Muscle of leg (tissue), 11 donors: ENCODE results near the gene OR10P1. TPM values are rescaled to one million over a fixed set of nuclear protein-coding genes. Genes with fewer than 3 reads are reported as not detected.

Experiments
- DNase-seq: peaks from one replicate; pipeline ENCODE4 v3.0.0; 2013
- H3K27ac ChIP-seq: one replicate; pipeline ENCODE4 v1.5.1; 2013; ENCODE audit warnings: mild to moderate bottlenecking, low read length, control low read depth
- H3K27me3 ChIP-seq: one replicate; pipeline ENCODE4 v1.6.1; 2013; ENCODE audit warnings: low read length; ENCODE audit not compliant: control insufficient read depth, insufficient read depth
- H3K36me3 ChIP-seq: one replicate; pipeline ENCODE4 v1.6.1; 2013; ENCODE audit warnings: low read length; ENCODE audit not compliant: control insufficient read depth, insufficient read depth
- H3K4me1 ChIP-seq: one replicate; pipeline ENCODE4 v1.6.1; 2013; ENCODE audit warnings: low read length; ENCODE audit not compliant: control insufficient read depth, insufficient read depth
- H3K4me3 ChIP-seq: one replicate; pipeline ENCODE4 v1.5.1; 2013; ENCODE audit warnings: low read length, control low read depth
- H3K9me3 ChIP-seq: replicated peaks from 2 replicates; pipeline ENCODE4 v1.6.1; 2013; ENCODE audit warnings: low read depth, low read length; ENCODE audit not compliant: control insufficient read depth
- WGBS: methylation state at CpG from one replicate; pipeline ENCODE4 v1.1.5; 2013; ENCODE audit warnings: missing lambda C conversion rate; ENCODE audit not compliant: insufficient coverage; 5-methylcytosine and 5-hydroxymethylcytosine counted together
- polyA plus RNA-seq, 8 donors: library from polyadenylated mRNA; unstranded; fragments of 120-200 nt; gene quantifications; one replicate each; pipeline versions ENCODE4 v1.2.1 to v1.2.3, GENCODE V29; 2013; ENCODE audit warnings: inconsistent platforms in 1 of 8, low replicate concordance in 1 of 8; ENCODE audit not compliant: insufficient read length in 8 of 8, insufficient read depth in 1 of 8
- total RNA-seq: library from RNA; stranded (reverse); fragments of 120-200 nt; gene quantifications from one replicate; pipeline ENCODE4 v1.2.4, GENCODE V29; 2013

The OR10P1 gene
- total and polyA plus RNA-seq, 9 donors: 0.34 TPM; not detected in 8

DNA sequence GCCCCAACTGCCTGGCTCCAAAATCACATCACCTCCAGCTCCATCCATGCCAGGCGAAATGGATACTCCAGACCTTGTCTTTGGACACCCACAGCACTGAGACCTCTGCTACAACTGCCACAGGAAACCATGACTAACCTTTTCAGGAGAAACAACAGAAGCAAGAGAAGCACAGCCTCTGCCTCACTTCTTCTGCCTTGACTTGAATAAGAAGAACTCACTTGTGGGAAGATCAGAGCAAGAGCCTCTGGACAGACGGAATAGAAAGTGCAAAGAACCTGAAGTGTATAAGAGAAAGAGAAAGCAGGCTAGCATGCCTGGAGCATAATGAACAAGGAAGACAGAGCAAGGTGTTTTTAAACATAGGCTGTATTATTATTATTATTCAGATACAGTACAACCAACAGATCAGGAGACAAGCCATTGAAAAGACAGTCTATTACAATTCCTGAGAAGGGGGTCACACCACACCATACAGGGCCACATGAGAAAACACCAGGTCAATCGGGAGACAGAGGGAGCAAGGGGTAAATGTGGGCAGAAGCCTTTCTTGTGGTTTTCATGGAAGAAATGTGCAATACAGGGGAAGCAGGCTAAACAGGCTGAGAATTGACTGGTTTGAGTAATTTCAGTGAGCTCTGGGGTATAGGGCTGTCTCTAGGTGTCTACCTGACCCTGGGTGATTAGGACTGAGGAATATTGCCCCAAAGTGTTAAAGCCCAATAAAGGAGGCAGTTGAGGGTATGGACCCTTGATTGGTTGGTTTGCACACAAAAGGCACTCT, 7.4 kb upstream of the OR10P1 start:
- no peaks in the 10 kb centered on the region for H3K27me3 ChIP-seq
- H3K9me3 ChIP-seq: no peaks in the 10 kb centered on the region
- no peak overlapping the region for H3K4me3 ChIP-seq
- H3K27ac ChIP-seq: no peak overlapping the region
- H3K4me1 ChIP-seq: no peaks in the 10 kb centered on the region
- H3K36me3 ChIP-seq: no peaks in the 10 kb centered on the region
- DNase-seq: no peak
- 71% methylated on average over 1 of the region's 3 CpGs for WGBS

DNA sequence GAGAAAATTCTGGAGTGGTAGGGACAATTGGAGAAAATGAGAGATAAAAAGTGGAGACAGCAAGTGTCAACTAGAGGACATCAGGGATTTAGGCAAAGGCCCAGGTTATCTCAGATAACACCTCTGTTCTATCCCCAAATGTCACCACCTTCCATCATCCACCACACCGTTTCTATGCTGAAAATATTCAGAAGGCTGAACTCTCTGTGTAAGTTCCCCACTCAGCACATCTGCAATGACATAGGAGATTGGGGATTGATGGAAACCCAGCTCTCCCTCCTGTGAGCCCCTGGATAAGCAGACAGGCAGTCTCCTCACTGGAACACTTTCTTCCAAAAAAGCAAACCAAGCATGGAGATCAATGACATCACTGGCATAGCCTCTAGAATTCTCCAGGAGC, 5.6 kb upstream of the OR10P1 start:
- Histone ChIP-seq H3K27me3 (no peaks in the 10 kb centered on the region), H3K27ac (no peak overlapping the region), H3K4me1 (no peaks in the 10 kb centered on the region), H3K4me3 (no peak overlapping the region), H3K36me3 (no peaks in the 10 kb centered on the region), H3K9me3 (no peaks in the 10 kb centered on the region)
- WGBS: no CpG with 5 or more reads among the region's 1 CpG
- no peak for DNase-seq

DNA sequence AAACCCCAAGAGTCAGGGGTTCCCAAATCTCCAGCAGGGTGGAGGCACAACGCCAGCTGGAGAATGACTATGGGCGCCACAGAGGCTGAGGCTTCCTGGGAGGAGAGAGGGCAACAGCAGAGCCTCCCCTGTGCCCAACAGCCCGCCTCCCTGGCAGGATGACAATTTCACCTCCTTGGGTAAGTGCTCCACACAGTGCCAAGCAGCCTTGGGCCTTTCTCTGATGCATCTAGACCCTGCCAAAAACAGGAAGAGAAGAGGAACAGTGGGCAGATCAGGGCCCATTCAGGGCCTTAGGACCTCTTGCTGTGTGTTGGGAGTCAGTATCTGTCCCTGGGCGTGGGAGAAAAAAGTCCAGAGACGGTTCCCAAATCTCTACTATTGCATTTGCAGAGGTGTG, 5.0 kb upstream of the OR10P1 start:
- no peaks in the 10 kb centered on the region for H3K27me3 ChIP-seq
- 84% methylated on average over 3 of the region's 5 CpGs for WGBS
- H3K4me3 ChIP-seq: no peak overlapping the region
- H3K4me1 ChIP-seq: no peaks in the 10 kb centered on the region
- H3K27ac ChIP-seq: no peak overlapping the region
- H3K36me3 ChIP-seq: no peaks in the 10 kb centered on the region
- H3K9me3 ChIP-seq: no peaks in the 10 kb centered on the region
- DNase-seq: no peak

DNA sequence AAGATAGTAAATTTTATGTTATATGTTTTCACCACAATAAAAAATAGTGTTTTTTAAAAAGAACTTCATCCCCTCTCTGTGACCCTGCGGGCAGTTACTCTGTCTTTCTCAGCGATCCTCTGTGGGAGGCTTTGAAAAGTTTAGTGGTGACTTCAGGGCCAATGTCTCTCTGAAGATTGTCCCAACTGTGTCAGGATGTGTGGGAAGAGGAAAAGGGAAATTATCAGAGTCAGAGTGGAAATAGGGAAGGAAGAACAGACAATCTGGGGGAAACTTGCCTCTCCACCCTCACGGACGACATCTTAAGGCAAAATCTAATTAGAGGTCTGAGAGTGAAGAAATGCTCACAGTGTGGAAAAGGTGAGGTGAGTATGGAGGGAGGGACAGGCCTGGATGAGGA, 3.5 kb upstream of the OR10P1 start:
- no peak overlapping the region for H3K27ac ChIP-seq
- 63% methylated on average over 2 of the region's 4 CpGs for WGBS

DNA sequence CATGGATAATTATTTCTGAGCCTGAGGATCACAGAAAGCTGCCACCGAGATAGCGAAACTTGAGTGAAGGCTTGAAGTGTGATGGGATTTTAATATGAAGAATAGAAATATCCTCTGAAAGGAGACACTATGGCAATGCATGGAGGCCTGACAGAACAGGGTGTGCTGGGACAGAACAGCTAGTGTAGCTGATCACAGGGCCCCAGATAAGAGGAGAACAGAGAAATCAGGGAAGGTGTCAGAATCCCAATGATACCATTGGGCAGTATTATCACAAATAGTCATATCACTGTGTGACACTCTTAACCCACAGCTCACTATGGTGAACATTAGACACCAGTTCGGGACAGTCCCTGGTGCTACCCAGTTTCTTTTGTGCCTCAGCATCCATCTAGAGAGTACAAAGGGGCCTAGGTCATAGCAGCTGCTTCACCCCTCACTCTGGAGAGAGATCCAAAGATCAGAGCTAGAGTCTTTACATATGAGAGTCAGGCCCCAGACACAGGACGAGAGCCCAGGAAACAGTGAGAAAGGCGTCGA, 506 bp upstream of the OR10P1 start:
- H3K9me3 ChIP-seq: no peaks in the 10 kb centered on the region
- no peak for DNase-seq
- no peak overlapping the region for H3K27ac ChIP-seq
- H3K27me3 ChIP-seq: no peaks in the 10 kb centered on the region
- no peaks in the 10 kb centered on the region for H3K36me3 ChIP-seq
- WGBS: 76% methylated on average over 5 of the region's 6 CpGs
- H3K4me3 ChIP-seq: no peak overlapping the region
- H3K4me1 ChIP-seq: no peaks in the 10 kb centered on the region

More for the DNA sequence above, 3.5 kb upstream of the OR10P1 start:
- H3K36me3 ChIP-seq: no peaks in the 10 kb centered on the region
- no peaks in the 10 kb centered on the region for H3K27me3 ChIP-seq
- no peaks in the 10 kb centered on the region for H3K4me1 ChIP-seq
- H3K4me3 ChIP-seq: no peak overlapping the region
- no peaks in the 10 kb centered on the region for H3K9me3 ChIP-seq
- DNase-seq: no peak

DNA sequence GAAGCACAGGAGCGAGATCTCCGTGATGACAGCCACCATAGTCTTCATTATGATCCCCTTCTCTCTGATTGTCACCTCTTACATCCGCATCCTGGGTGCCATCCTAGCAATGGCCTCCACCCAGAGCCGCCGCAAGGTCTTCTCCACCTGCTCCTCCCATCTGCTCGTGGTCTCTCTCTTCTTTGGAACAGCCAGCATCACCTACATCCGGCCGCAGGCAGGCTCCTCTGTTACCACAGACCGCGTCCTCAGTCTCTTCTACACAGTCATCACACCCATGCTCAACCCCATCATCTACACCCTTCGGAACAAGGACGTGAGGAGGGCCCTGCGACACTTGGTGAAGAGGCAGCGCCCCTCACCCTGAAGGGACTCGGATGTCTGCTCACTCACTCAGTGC, 775 bp downstream of the OR10P1 start:
- no peaks in the 10 kb centered on the region for H3K36me3 ChIP-seq
- H3K27ac ChIP-seq: no peak overlapping the region
- H3K4me3 ChIP-seq: no peak overlapping the region
- DNase-seq: no peak
- WGBS: 92% methylated on average over 8 of the region's 15 CpGs
- no peaks in the 10 kb centered on the region for H3K9me3 ChIP-seq
- no peaks in the 10 kb centered on the region for H3K4me1 ChIP-seq
- no peaks in the 10 kb centered on the region for H3K27me3 ChIP-seq

DNA sequence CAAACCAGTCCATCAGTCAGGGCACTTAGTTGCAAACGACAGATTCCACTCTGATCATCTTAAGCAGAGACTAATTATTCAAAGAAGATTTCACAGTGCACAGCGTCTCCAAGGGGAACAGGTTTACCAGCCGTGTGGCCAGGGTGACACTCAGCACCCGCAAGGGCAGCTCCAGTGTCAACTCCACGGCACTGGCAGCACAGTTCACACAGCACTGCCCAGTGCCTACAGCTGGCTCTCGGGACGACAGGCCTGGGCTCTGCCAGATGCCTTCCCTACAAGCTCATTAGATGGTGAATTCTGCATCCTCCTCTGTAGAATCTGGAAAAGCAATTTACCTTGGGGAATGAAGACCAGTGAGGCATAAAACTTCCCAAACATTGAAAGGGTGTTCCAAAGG, 4.9 kb downstream of the OR10P1 start:
- Histone ChIP-seq H3K4me1 (peaks cover 9% of the 10 kb centered on the region), H3K4me3 (no peak overlapping the region), H3K27me3 (no peaks in the 10 kb centered on the region), H3K9me3 (no peaks in the 10 kb centered on the region), H3K27ac (no peak overlapping the region), H3K36me3 (no peaks in the 10 kb centered on the region)
- WGBS: 67% methylated on average over 5 of the region's 7 CpGs
- DNase-seq: no peak

DNA sequence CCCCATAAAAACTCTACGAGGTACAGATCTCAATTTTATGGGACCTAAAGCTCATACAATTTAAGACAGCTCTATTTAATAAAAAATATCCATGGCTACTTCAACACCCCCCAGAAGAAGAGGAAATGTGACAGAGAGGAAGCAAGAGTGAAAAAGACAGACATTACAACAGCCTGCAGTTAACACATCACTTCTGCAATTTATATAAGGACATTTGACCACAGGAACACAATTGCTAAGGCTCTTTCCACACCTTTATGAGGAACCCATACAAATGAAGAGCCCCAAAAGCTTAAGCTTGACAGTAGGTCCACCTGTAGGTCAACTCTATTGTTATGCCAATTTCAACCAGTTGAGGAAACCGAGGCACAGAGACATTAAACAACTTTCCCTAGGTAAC, 5.6 kb downstream of the OR10P1 start:
- no peak overlapping the region for H3K4me3 ChIP-seq
- H3K36me3 ChIP-seq: no peaks in the 10 kb centered on the region
- no peaks in the 10 kb centered on the region for H3K9me3 ChIP-seq
- H3K27me3 ChIP-seq: no peaks in the 10 kb centered on the region
- H3K4me1 ChIP-seq: peaks cover 16% of the 10 kb centered on the region
- no peak overlapping the region for H3K27ac ChIP-seq
- WGBS: no CpG with 5 or more reads among the region's 2 CpGs
- DNase-seq: peak; percentile 46

DNA sequence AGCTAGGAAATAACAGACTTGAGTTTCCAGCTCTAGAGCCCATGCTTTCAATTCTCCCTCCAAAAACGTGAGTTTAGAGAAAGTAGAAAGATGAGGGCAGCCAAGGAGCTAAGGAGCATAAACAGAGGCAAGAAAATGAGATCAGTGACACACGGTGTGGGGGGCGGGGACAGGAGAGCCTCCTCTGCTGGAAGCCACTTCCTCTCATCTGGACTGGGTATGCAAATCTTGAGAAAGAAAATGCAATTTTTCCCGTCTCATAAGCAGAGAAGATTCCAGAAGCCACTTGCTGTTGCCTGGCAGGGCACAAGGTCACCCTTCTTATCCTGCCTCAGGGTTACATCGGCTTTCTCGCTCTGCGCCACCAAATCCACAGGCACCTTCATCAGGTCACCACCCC, 6.0 kb downstream of the OR10P1 start:
- Histone ChIP-seq H3K27me3 (no peaks in the 10 kb centered on the region), H3K4me1 (peaks cover 17% of the 10 kb centered on the region), H3K9me3 (no peaks in the 10 kb centered on the region), H3K27ac (no peak overlapping the region), H3K36me3 (no peaks in the 10 kb centered on the region), H3K4me3 (no peak overlapping the region)
- DNase-seq: no peak
- WGBS: 61% methylated on average over 3 of the region's 7 CpGs

DNA sequence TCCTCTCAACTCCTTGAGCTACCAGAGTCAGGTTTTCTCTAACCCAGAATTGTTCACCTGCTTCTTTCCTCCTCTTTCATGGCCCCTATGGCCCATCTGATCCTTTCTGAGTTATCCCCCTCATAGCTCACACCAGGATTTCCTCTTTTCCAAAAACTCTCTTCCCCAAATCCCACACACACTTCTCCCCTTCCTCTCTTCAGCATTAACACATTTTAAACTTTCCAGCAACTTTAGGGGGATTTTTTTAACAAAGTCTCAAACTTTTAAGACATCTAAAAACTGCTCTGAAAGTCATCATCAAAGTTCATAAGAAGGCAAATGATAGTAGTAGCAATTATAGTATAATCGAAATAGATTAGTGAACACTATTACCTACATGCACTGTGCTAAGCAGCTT, 7.9 kb downstream of the OR10P1 start:
- WGBS: no CpG with 5 or more reads among the region's 1 CpG
- no peak for DNase-seq
- H3K27me3 ChIP-seq: no peaks in the 10 kb centered on the region
- H3K4me1 ChIP-seq: peaks cover 17% of the 10 kb centered on the region
- no peaks in the 10 kb centered on the region for H3K36me3 ChIP-seq
- H3K27ac ChIP-seq: no peak overlapping the region
- H3K4me3 ChIP-seq: no peak overlapping the region
- no peaks in the 10 kb centered on the region for H3K9me3 ChIP-seq
